Left renal cortex interstitium (tissue), 4 donors: ENCODE results near the gene NPHP4. TPM values are rescaled to one million over a fixed set of nuclear protein-coding genes. Genes with fewer than 3 reads are reported as not detected.

ENCODE experiments used
- DNase-seq, 4 donors: peaks; one replicate each; pipeline ENCODE4 v3.0.0-alpha.2; 2013; ENCODE audit warnings: low read depth in 4 of 4, low spot score in 2 of 4, missing footprints in 1 of 4
- polyA plus RNA-seq, 4 donors: library from polyadenylated mRNA; unstranded; fragments of 120-200 nt; gene quantifications; one replicate each; pipeline ENCODE4 v1.2.1, GENCODE V29; 2013; ENCODE audit not compliant: insufficient read length in 4 of 4

The NPHP4 gene
- polyA plus RNA-seq, 4 donors, result 7.9 to 18.9 (median 14.0) TPM

DNA sequence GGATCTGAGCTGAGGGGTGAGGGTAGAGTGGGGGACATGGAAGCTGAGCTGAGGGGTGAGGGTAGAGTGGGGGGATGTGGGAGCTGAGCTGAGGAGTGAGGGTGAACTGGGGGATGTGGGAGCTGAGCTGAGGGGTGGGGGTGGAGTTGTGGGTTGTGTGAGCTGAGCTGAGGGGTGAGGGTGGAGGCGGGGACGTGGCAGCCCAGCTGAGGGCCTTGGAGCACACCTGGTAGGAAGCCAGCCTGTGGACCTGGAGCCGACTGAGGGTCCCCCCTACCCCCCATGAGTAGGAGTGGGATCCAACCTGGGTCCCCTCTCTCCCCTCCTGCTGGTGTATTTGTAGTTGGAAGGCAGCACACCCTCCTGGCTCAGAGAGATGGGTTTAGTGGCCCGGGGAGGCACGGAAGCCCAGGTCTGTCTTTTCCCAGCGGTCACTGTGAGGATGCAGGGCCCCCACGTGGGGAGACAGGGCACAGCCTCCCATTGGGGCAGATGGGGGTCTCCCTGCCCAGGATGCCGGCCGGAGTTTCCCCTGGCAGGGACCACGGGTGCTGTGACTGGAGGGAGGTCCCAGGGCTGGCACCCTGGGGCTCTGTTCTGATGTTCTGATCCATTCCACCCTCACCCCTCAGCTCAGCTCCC, 13.2 kb upstream of the NPHP4 start:
- no peak for DNase-seq

DNA sequence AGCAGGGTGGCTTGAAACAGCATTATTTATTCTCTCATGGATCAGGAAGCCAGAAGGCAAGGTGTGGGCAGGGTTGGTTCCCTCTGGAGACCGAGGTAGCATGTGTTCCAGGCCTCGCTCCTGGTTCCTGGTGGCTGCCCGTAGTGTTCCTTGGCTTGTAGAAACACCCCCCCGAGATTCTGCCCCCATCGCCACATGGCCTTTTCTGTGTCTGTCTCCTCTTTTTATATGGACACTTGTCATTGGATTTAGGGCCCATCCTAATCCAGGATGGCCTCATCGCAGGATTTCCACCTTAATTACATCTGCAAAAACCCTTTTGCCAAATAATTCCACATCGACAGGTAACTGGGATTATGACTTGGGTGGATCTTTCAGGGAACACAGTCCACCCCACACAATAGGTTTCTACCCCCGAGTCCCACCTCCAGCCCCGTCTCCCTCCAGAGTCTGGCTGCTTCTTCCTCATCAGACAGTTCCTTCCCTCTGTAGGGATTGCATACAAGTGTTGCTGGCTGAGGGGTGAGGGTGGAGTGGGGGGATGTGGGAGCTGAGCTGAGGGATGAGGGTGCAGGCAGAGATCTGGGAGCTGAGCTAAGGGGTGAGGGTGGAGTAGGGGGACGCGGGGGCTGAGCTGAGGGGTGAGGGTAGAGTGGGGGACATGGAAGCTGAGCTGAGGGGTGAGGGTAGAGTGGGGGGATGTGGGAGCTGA, 12.3 kb upstream of the NPHP4 start:
- no peak for DNase-seq

GRCh38 chr1:6003568-6004411, 11.6 kb upstream of the NPHP4 start:
- DNase-seq, result no peak

DNA sequence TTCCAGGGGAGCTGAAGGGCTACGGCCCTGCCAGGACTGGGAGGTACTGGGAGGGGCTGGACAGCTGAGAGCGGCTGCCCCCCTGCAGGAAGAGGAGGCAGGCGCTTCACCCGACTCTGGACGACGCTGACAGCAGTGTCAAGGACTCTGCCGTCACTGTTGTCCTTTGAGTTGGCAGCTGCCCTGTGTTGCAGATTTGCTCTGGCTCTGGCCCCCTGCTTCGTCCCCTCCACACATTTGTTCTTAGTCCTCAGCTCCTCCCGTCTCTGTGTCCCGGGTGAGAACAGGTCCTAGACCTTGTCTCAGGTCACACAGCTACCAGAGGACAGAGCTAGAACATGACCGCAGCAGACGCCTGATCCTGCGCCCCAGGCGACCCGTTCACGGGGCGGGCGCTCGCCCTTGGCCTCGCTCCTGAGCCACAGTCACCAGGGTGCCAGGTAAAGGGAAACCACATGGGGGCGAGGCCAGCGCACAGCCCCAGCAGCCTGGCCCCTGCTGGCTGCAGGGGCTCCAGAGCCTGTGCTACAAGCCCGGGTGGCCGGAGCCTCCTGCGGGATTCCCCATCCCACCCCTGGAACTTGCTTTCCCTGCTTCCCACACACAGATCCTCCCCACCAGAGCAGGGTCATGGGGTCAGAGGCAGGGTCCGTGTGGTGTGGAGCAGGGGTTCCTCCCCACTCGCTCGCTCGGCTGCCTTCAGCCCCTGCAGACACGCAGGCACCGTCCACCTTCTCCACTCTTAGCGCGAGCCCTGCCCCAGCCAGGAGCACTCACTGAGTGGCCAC, 10.7 kb upstream of the NPHP4 start:
- no peak for DNase-seq

DNA sequence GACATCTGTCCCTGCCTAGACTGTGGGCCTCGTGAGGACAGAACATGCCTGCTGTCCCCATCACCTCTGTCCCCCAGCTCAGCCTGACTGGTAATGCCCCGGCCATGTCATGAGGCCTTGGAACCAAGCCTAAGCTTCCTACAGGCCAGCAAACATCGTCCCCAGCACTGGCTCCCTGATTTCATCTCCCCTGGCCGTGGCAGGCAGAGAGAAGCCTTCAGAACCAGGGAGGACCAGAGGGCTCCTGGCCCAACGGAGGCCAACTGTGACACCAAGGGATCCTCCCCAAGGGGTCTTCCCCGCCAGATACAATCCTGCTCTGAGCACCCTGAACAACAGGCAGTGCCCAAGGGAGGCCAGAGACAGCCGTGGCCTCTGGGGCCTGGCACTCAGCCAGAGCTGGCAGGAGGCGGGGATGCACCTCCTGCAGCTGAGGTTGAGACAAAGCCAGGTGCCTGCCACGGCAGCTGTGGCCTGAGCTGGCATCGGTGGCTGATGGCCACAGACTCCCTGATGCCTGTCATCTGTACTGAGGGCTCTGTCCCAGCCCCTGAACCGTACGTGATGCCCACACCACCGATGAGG, 9.9 kb upstream of the NPHP4 start:
- no peak for DNase-seq

- DNase-seq, result no peak
These were observed 8.4 kb upstream of the NPHP4 start for GRCh38 chr1:6000444-6001288.

DNA sequence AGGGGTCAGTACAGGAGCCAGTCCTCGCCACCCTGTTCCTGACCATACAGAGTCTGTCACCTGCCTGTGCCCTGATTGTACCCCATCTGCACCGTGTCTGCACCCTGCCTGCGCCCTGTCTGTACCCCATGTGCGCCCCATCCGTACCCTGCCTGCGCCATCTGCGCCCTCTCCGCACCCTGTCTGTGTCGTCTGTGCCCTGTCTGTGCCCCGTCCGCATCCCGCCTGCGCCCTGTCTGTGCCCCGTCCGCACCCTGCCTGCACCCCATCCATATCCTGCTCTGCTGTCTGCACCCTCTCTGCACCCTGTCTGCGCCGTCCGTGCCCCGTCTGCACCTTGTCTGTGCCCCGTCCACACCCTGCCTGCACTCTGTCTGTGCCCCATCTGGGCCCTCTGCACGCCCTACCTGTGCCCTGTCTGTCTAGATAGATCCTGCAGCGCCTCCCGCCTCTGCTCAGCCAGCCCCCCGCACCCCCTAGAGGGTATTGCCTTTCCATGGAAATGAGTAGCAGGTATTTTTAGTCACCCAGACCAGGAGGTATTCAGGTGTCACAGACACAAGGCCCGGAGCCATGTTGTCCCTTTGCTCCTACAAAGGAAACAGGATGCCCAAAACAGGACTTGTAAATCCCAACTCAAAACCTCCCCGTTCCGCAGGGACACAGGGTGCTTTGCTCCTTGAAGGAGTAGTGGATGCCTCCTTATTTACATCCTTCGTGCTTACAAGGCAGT, 7.7 kb upstream of the NPHP4 start:
- DNase-seq, result no peak

DNA sequence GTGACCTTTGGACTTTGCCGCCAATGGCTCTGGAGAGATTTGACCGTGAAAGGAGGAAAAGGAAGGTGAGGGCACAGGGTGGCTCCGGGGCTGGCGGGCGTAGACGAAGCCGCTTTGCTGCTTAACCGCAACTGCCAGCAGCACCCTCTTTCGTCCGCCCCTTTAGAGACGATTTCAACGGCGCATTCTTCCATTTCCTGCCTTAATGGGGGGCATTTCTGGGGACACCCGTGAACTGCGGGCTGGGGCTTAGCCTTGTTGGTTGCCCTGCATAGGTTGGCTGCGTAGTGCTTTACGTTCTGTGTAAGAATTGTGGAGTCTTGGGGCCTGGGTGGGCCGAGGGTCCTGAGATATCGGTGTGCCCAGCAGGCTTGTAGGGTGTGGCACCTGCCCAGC, 6.7 kb upstream of the NPHP4 start:
- DNase-seq, result no peak

GRCh38 chr1:5998051-5998905, 6.1 kb upstream of the NPHP4 start:
- no peak for DNase-seq

DNA sequence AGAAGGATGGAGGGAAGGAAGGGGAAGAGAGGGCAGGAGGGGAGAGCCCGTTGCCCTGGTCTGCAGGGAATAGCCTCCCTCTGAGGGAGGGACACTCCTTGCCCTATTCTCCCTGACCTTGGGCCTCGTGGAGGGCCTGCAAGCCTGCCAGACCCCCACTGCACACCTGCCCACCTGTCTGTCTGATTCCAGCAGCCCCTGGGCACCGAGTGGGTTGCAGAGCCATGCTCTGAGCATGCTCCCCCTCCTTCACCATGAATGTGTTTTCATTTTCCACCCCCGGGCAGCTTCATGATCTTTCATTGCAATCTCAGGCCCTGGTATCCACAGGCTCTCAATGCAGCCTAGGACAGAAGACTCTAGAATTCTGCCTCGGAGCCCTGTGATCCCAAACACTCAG, 5.1 kb upstream of the NPHP4 start:
- DNase-seq, result no peak

DNA sequence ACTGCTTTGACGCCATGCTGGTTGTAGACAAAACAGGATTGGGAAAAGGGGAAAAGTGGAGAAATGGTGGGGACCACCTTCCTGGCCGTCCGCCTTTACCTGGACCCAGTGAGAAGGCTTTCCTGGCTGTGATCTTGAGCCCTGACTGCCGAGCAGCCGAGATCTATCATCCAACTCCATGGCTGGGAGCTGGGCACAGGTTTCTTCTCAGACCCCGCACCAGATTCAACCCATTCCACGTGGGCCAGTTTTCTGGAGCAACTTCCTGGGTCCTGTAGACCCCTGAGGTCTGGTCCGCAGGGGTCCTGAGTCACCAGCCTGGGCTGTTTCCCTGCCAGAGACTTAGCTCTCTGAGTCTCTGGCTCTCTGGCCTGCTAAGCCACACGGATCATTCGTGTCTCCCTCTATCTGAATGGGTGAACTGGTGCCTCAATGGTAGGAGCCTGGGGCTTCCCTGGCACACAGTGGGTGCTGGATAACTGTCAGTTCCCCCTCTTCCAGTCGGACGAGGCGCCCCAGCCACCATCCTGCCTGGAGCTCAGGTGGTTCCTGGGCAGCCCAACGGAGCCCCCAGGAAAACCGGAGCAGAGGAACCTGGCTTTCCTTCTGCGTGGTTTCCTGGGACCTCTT, 4.5 kb upstream of the NPHP4 start:
- no peak for DNase-seq

GRCh38 chr1:5995871-5996630, 3.8 kb upstream of the NPHP4 start:
- no peak for DNase-seq

- no peak for DNase-seq
These were observed 2.7 kb upstream of the NPHP4 start for GRCh38 chr1:5994713-5995621.

DNA sequence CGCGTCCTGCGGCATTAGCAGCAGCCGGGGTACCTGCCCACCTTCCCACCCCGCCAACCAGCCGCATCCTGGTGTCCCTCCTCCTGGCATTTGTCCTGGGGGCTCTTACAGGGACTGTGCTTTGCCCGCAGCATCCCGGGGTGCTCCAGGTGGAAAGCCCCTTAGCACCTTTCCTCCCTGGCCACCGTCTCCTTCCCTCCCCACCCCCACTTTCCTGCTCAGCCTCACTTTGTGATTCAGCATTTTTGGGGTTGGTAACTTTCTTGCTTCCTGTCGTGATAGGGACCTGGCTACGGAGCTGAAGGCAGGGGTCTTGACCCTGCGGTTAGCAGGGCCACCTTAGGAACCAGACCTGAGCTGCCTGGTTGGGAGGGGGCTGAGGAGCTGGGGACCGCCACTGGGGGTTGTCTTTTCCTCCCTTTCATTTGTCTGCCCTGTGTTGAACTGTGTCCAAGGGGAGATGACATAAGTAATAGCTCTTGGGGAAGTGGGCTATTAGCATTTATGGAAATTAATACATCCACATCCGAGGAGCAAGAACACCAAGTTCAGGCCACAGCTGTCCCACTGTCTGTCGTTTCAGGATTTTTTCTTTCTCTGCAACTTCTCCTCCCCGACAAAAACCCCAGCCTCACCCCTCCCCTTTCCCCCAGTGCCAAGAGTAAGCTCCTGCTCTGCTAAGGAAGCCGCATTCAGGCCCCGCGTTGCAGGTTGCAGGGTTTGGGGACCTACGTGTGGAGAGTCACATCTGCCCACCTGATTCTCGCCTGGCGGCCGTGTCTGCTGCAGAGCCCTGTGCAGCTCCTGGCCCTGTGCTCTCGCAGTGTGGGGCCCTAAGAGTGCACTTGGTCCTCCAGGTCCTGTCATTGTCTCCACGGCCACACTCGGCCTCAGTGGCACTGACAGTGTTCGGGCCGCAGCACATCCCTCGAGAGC, 1.6 kb upstream of the NPHP4 start:
- no peak for DNase-seq
